SH-SY5Y (cell line): ENCODE data around the gene GPATCH8.

Experiments used
- GATA2 ChIP-seq: IDR thresholded peaks from 2 replicates; pipeline ENCODE4 v1.6.1; 2011; ENCODE audit warnings: mild to moderate bottlenecking, low read depth, low read length
- GATA3 ChIP-seq: IDR thresholded peaks from 2 replicates; pipeline ENCODE4 v1.6.1; 2011; ENCODE audit warnings: low read depth, mild to moderate bottlenecking, low read length, moderate library complexity

DNA sequence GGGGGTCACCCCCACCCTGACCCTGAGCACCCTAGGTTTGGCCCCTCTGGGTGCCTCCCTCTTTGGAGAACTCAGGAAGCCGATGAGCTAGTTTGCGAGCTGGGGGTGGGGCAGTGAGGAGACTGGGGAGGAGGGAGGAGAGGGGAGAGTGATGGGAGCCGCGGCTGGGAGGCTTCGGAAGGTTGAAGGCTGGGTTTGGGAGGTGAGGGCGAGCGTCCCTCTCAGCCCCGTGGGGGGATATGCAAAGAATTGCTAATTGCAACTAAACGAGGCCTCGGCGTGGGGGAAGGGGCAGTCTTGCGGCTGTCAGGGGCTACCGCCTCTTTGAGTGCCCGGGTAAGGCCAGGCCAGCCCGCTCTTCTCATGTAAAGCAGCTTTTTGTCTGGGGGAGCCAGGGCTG is 36.5 kb upstream of the GPATCH8 start:
- no peak for TF ChIP-seq GATA3
- TF ChIP-seq GATA2 = no peak
